ENCODE measurements around the gene KLKB1. TPM values are rescaled to one million over a fixed set of nuclear protein-coding genes. Genes with fewer than 3 reads are reported as not detected.
"Not testable (repeated sequence)": the region's sequence is repeated elsewhere in the genome, so short reads cannot be mapped to it uniquely, and the experiment has no call there.

The KLKB1 gene
- total RNA-seq, 1 donor: 0.18 TPM

DNA sequence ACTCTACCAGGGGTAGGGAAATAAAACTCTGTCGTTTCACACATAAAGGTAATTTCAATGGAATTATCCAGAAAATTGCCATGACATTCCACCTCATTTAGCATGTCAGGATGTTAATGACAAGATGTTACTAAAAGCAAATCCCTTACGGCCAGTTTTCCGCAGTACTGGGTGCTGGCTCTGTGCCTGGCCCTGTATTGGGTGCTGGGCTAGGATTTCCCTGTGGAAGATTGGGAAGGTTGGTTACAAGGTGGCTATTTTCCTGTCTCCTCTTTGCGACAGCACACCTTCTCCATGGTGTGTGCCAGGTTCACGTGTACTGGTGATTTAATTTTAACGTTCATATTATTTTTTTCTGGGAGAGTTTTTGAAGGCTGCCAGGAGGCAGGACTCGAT lies 13.1 kb downstream of the KLKB1 start:
- no peak overlapping the region for H3K4me3 ChIP-seq (ENCODE audit: low read depth, low read length)
- TF ChIP-seq, protein P1, sequence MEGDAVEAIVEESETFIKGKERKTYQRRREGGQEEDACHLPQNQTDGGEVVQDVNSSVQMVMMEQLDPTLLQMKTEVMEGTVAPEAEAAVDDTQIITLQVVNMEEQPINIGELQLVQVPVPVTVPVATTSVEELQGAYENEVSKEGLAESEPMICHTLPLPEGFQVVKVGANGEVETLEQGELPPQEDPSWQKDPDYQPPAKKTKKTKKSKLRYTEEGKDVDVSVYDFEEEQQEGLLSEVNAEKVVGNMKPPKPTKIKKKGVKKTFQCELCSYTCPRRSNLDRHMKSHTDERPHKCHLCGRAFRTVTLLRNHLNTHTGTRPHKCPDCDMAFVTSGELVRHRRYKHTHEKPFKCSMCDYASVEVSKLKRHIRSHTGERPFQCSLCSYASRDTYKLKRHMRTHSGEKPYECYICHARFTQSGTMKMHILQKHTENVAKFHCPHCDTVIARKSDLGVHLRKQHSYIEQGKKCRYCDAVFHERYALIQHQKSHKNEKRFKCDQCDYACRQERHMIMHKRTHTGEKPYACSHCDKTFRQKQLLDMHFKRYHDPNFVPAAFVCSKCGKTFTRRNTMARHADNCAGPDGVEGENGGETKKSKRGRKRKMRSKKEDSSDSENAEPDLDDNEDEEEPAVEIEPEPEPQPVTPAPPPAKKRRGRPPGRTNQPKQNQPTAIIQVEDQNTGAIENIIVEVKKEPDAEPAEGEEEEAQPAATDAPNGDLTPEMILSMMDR (IDR thresholded peaks at IDR 0.05; ENCODE audit: insufficient read depth, low read length): no peak
- DNase-seq (ENCODE audit: low read depth): no peak

DNA sequence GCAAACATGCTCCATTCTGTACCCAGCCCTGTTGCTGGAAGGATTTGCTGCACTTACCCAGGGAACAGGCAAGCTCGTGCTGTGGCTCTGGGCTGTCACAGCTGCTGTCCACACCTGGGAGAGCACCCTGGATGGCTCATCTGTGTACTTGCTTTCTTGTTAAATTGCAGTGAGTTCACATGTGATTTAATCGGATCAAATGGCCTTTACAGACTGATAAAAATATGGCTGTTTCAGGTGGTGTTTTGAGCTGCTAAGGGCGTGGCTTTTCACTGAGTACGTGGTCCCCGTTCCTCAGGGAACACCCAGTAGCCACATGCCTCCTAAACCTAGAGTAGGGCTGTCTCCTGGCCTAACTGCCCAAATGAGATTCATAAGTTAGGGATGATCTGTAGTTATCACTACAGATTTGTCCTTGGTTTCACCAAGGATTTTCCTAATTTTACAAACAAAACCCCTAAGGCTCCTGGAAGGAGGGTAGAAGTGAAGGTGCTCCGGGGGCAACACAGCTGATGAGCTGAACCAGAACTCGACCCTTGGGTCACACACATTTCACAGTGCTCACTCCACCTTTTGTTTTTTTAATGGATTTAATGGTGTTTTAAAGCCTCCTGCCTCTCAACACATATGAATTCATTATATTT lies 13.7 kb downstream of the KLKB1 start:
- no peak overlapping the region for H3K4me3 ChIP-seq (ENCODE audit: low read depth, low read length)
- DNase-seq (ENCODE audit: low read depth): no peak
- TF ChIP-seq, protein P1 (IDR thresholded peaks at IDR 0.05; ENCODE audit: insufficient read depth, low read length): no peak

DNA sequence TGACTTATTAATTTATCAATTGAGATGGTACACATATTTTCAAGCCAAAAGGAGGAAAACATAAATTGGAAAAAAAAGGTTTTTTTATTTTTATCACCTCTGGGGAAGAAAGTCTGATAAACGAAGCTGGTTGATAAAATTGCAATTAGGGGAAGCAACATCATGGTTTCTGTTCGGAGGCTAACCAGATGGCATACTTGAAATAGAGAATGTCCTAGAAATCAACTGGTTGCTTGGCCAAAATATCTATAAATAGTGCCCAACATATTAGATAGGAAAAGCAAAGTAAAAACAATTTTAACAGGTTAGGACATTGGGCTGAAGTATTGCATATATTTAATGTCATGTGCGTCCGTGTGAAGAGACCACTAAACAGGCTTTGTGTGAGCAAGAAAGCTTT lies 14.3 kb downstream of the KLKB1 start:
- TF ChIP-seq, protein P1 (IDR thresholded peaks at IDR 0.05; ENCODE audit: insufficient read depth, low read length): no peak
- H3K4me3 ChIP-seq (ENCODE audit: low read depth, low read length): no peak overlapping the region
- no peak for DNase-seq (ENCODE audit: low read depth)

DNA sequence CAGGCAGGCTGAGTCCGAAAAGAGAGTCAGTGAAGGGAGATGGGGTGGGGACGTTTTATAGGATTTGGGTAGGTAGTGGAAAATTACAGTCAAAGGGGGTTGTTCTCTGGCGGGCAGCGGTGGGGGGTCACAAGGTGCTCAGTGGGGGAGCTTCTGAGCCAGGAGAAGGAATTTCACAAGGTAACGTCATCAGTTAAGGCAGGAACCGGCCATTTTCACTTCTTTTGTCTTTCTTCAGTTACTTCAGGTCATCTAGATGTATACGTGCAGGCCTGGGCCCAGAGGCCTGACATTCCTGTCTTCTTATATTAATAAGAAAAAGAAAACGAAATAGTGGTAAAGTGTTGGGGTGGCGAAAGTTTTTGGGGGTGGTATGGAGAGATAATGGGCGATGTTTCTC lies 14.7 kb downstream of the KLKB1 start:
- H3K4me3 ChIP-seq (ENCODE audit: low read depth, low read length); DNase-seq (ENCODE audit: low read depth): not testable (repeated sequence)

DNA sequence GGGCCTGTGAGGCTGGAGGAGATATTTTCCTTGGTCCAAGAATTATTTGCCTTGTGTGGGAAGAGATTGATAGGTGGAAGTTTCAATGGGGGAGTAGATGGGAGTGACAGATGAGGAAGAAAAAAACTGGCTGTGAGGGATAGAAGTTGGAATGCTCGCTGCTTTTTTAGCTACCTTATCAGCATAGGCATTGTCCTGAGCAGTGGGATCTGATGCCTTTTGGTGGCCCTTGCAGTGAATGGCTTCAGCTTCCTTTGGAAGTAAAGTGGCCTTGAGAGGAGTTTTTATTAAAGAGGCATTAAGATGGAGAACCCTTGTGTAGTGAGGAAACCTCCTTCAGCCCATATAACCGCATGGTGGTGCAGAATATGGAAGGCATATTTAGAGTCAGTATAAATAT lies 16.0 kb downstream of the KLKB1 start:
- no peak overlapping the region for H3K4me3 ChIP-seq (ENCODE audit: low read depth, low read length)
- DNase-seq (ENCODE audit: low read depth): no peak
- TF ChIP-seq, protein P1 (IDR thresholded peaks at IDR 0.05; ENCODE audit: insufficient read depth, low read length): no peak

DNA sequence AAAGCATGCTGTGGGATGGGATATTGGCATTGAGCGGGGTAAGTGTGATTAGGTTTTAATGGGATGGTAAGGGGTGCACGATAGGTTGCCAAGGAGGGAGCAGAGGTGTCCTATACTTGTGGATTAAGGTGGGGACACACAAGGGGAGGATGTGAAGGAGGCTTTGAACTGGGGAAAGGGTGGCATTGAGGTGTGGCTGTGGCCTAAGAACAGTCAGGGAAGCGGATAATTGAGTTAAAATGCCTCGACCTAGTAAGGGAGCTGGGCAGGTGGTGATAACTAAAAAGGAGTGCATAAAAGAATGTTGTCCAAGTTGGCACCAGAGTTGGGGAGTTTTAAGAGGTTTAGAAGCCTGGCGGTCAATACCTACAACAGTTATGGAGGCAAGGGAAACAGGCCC lies 17.5 kb downstream of the KLKB1 start:
- no peak overlapping the region for H3K4me3 ChIP-seq (ENCODE audit: low read depth, low read length)
- DNase-seq (ENCODE audit: low read depth): no peak
- TF ChIP-seq, protein P1 (IDR thresholded peaks at IDR 0.05; ENCODE audit: insufficient read depth, low read length): no peak

DNA sequence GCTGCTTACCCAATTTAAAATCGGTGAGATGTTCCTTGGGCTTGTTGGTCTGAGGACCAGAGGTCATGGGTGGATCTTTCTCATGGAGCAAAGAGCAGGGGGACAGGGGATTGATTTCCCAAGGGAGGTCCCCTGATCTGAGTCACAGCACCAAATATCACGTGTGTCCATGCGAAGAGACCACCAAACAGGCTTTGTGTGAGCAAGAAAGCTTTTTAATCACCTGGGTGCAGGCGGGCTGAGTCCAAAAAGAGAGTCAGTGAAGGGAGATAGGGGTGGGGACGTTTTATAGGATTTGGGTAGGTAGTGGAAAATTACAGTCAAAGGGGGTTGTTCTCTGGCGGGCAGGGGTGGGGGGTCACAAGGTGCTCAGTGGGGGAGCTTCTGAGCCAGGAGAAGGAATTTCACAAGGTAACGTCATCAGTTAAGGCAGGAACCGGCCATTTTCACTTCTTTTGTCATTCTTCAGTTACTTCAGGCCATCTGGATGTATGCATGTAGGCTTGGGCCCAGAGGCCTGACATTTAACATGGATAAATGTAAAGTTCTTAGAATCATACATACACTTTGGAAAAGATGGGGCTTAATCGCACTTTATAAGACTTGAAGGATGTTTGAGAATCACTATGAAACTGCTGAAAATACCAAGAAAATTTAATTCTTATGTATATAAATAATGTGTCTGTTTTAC lies 19.9 kb downstream of the KLKB1 start:
- DNase-seq (ENCODE audit: low read depth); H3K4me3 ChIP-seq (ENCODE audit: low read depth, low read length): not testable (repeated sequence)

DNA sequence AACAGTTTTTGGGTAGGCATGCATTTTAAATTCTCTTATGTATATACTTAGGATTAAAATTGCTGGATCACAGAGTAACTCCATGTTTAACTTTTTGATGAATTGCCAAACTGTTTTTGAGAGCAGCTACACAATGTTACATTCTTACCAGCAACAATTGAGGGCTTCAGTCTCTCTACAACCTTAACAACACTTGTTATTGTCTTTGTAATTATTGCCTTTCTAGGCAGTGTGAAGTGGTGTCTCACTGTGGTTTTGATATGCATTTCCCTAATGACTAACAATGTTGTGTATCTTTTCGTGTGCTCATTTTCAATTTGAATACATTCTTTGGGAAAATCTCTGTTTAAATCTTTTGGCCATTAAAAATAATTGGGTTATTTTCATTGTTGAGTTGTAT lies 21.3 kb downstream of the KLKB1 start:
- no peak overlapping the region for H3K4me3 ChIP-seq (ENCODE audit: low read depth, low read length)
- DNase-seq (ENCODE audit: low read depth): no peak
- TF ChIP-seq, protein P1 (IDR thresholded peaks at IDR 0.05; ENCODE audit: insufficient read depth, low read length): no peak
